Measurements from ENCODE around the gene ROR2.

ROR2 gene

GRCh38 chr9:91815896-91816295, 134.1 kb downstream of the ROR2 start:
- no peak overlapping the region for H3K4me3 ChIP-seq (ENCODE audit: control insufficient read depth, low read depth, low read length)
- no peak for TF ChIP-seq CTCF (conservative IDR thresholded peaks at IDR 0.05; ENCODE audit: control insufficient read depth, insufficient read depth, low read depth, low read length)
- no peak for DNase-seq (ENCODE audit: low read depth)

- no peak for DNase-seq (ENCODE audit: low read depth)
- TF ChIP-seq CTCF (conservative IDR thresholded peaks at IDR 0.05; ENCODE audit: control insufficient read depth, insufficient read depth, low read depth, low read length): no peak
- no peak overlapping the region for H3K4me3 ChIP-seq (ENCODE audit: control insufficient read depth, low read depth, low read length)
Observed at GRCh38 chr9:91814753-91815152, 135.3 kb downstream of the ROR2 start.

DNA sequence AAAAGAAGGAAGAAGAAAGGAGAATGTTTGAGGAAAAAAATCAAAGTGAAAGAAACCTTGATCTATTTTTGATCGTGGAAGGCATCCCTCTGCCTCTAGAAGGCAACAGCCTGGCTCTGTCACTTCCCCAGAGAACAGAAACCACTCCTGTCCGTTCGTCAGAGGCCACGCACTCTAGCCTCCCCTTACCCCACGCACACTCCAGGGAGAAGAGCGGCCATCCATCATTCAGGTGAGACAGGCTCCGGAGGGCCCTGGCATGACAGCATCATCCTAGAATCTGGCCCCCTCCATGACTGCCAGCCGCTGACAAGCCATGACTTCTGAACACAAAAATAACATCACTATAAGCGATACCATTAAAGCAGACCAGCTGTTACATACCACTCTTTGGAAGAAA, 135.8 kb downstream of the ROR2 start:
- TF ChIP-seq CTCF (conservative IDR thresholded peaks at IDR 0.05; ENCODE audit: control insufficient read depth, insufficient read depth, low read depth, low read length): no peak
- no peak overlapping the region for H3K4me3 ChIP-seq (ENCODE audit: control insufficient read depth, low read depth, low read length)
- no peak for DNase-seq (ENCODE audit: low read depth)

DNA sequence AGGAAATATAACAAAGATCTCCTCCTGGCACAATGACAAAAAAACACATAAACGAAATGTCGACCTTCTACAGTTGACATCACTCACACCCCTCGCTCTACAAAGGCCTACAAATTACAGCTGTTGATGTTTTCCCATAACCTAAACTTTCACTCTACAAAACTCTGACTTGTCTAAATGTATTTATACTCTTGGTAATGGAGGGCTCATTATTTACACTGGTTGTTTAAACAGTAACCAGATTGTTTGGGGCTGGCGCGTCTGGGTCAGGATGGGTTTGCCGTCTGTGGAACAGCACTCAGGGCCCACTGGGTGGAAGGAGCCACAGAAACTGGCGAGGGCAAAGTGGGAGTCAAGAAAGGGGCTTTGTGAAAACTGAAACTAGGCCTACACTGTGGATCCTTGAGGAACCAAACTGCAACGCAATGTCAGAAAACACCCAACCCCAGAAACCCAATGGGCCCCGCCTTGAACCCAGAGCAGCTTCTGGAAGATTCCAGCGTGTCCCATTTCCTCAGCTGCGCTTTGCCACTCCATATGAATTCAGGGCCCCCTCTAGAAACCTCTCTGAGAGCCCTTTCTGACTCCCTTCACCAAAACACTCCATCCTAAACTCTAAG, 136.7 kb downstream of the ROR2 start:
- no peak for DNase-seq (ENCODE audit: low read depth)
- H3K4me3 ChIP-seq (ENCODE audit: control insufficient read depth, low read depth, low read length): no peak overlapping the region
- no peak for TF ChIP-seq CTCF (conservative IDR thresholded peaks at IDR 0.05; ENCODE audit: control insufficient read depth, insufficient read depth, low read depth, low read length)

DNA sequence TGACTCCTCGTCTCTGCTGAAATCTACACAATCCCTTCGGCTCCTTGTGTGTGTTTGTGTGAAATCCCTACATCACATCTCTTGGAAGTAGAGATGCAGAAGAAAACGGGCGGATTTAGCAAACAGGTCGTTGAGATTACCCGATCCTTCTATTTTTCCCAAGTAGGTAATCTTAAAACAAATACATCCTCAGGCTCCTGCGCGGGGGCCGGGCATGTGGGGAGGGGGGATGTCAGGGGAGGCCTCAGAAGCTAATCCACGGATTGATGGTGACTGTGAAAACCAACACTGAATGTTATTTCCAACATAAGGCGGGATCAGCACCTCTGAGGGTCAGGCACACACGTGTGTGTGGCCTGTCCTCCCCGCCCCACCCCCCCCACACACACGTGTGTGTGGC, 137.8 kb downstream of the ROR2 start:
- no peak overlapping the region for H3K4me3 ChIP-seq (ENCODE audit: control insufficient read depth, low read depth, low read length)
- no peak for TF ChIP-seq CTCF (conservative IDR thresholded peaks at IDR 0.05; ENCODE audit: control insufficient read depth, insufficient read depth, low read depth, low read length)
- no peak for DNase-seq (ENCODE audit: low read depth)

DNA sequence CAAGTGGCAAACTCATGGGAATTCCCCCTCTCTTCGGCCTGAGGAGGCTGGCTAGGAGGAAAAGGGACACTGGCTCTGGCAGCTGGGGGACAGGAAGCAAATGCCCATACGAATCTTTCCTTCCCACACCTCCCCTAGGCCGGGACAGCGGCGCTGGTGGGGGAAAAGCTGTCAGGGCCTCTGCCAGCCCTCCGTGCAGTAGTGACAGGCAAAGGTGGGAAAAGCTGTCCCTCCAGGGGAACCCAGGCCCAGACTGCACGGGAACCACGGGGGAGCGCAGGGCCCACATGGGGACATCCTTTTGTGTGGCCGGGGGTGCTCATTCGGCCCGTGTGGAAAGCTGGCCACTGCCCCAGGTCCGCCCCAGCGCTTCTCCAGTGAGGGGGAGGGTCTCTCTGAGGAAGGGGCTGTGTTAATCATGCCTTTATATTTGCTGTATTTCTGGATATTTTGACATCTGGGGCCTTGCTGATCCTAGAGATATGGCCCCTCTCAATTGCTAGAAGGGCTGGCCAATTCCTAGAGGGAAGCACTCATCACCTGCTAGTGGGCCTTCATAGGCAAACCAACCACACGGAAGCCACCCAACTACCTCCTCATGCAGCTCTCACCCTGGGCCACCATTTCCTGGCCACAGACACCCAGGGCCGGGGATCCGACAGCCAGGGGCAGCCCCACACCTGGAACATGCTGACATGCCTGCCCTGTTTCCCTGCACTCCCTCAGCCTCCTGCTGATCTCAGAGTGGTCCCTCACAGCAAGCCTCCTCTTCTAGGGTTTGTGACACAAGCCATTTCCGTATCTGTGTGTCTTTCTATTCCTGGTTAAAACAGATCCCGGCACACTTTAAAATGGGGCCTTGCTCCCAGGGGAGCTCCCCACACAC, 138.8 kb downstream of the ROR2 start:
- no peak for DNase-seq (ENCODE audit: low read depth)
- no peak overlapping the region for H3K4me3 ChIP-seq (ENCODE audit: control insufficient read depth, low read depth, low read length)
- no peak for TF ChIP-seq CTCF (conservative IDR thresholded peaks at IDR 0.05; ENCODE audit: control insufficient read depth, insufficient read depth, low read depth, low read length)
